ENCODE results near the gene RHOG. TPM values are rescaled to one million over a fixed set of nuclear protein-coding genes. Genes with fewer than 3 reads are reported as not detected.

Gene RHOG
- polyA plus RNA-seq, 1 experiment, result 40.3 TPM

DNA sequence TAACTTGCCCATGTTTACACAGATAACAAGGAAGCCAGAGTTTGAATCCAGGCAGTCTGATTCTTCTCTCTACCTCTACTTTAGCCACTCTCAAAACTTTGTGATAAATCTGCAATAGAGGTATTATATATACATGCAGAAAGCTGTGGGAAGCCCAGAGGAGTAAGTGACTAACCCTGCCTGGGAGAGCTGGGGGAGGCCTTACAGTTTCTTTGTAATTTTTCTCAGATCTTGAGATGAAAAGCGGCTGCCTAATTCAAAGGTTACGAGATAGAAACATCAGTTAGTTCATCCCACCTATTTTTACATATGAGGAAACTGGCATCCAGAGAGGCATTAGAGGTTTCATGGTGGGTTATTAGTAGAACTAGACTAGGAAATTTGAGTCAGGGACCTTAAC is 19.6 kb upstream of the RHOG start:
- no peak overlapping the region for H3K27ac ChIP-seq (ENCODE audit: low read depth, low read length)
- no peak for DNase-seq (ENCODE audit: low read depth, low spot score)
- CTCF ChIA-PET, result interaction anchor here (0.6 to 27.6 kb wide), 4 partner anchors 11 to 702 kb away, joined by 3 to 1559 read pairs (median 11); no protein-coding TSS in a partner anchor
- no peak overlapping the region for H3K4me3 ChIP-seq (ENCODE audit: low read depth, low read length)
- no peaks in the 10 kb centered on the region for H3K27me3 ChIP-seq (ENCODE audit: control insufficient read depth, insufficient read depth, low read length)
- TF ChIP-seq CTCF (IDR thresholded peaks at IDR 0.05; ENCODE audit: low read depth, low read length), result no peak
- POLR2A ChIA-PET, result no interaction called here
- H3K9me3 ChIP-seq (ENCODE audit: control insufficient read depth, insufficient read depth, low read length), result no peaks in the 10 kb centered on the region; the same call in 1 of the 2 replicates

GRCh38 chr11:3859373-3859881 is 18.7 kb upstream of the RHOG start:
- Histone ChIP-seq H3K4me3 (ENCODE audit: low read depth, low read length) (no peak overlapping the region), H3K27ac (ENCODE audit: low read depth, low read length) (no peak overlapping the region), H3K9me3 (ENCODE audit: control insufficient read depth, insufficient read depth, low read length) (no peaks in the 10 kb centered on the region; the same call in 1 of the 2 replicates), H3K27me3 (ENCODE audit: control insufficient read depth, insufficient read depth, low read length) (no peaks in the 10 kb centered on the region)
- DNase-seq (ENCODE audit: low read depth, low spot score), result no peak
- no peak for TF ChIP-seq CTCF (IDR thresholded peaks at IDR 0.05; ENCODE audit: low read depth, low read length)
- CTCF ChIA-PET, result interaction anchor here (1.4 to 27.6 kb wide), 3 partner anchors 10 to 214 kb away, joined by 8 to 1559 read pairs (median 14); no protein-coding TSS in a partner anchor
- POLR2A ChIA-PET, result no interaction called here

- Histone ChIP-seq H3K27me3 (ENCODE audit: control insufficient read depth, insufficient read depth, low read length) (no peaks in the 10 kb centered on the region), H3K4me3 (ENCODE audit: low read depth, low read length) (no peak overlapping the region), H3K27ac (ENCODE audit: low read depth, low read length) (no peak overlapping the region), H3K9me3 (ENCODE audit: control insufficient read depth, insufficient read depth, low read length) (no peaks in the 10 kb centered on the region; the same call in 1 of the 2 replicates)
- POLR2A ChIA-PET, result no interaction called here
- CTCF ChIA-PET, result interaction anchor here (1.0 to 27.6 kb wide), 3 partner anchors 8 to 215 kb away, joined by 10 to 1559 read pairs (median 12); no protein-coding TSS in a partner anchor
- no peak for DNase-seq (ENCODE audit: low read depth, low spot score)
- no peak for TF ChIP-seq CTCF (IDR thresholded peaks at IDR 0.05; ENCODE audit: low read depth, low read length)
Measured at GRCh38 chr11:3857628-3858027, 16.9 kb upstream of the RHOG start.

DNA sequence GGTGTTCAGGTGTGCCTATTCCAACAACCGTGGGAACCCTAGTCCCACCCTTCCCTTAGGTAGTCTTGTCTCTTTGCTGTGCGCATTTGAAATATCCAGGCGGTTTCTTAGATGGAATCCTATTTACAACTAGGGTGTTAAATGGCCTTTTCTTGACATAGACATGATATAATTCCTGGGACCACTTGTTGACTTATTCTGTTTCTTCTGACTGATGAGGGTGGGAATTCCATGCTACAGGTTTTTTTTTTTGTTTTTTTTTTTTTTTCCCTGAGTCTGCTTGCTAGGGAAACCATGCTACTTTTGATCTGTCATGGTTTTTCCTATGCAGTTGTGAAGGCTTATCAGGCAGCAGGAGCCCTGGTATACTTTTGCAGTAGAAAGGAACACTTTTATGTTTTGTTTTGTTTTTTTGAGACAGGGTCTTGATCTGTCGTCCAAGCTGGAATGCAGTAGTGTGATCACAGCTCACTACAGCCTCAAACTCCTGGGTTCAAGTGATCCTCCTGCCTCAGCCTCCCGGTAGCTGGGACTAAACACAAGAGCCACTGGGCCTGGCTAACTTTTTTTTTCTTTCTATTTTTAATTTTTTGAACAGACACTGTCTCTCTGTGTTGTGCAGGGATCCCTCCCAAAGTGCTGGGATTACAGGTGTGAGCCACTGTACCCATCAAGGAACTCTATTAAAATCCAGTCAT is 16.2 kb upstream of the RHOG start:
- CTCF ChIA-PET, result interaction anchor here (8.7 to 27.6 kb wide), 2 partner anchors 18 to 216 kb away, joined by 150 to 1559 read pairs; partner anchors contain the start of gene RHOG
- POLR2A ChIA-PET, result no interaction called here
- Histone ChIP-seq H3K9me3 (ENCODE audit: control insufficient read depth, insufficient read depth, low read length) (no peaks in the 10 kb centered on the region; the same call in 1 of the 2 replicates), H3K27me3 (ENCODE audit: control insufficient read depth, insufficient read depth, low read length) (no peaks in the 10 kb centered on the region), H3K27ac (ENCODE audit: low read depth, low read length) (no peak overlapping the region), H3K4me3 (ENCODE audit: low read depth, low read length) (peak overlapping the region; percentile 85)
- DNase-seq (ENCODE audit: low read depth, low spot score), result no peak
- TF ChIP-seq CTCF (IDR thresholded peaks at IDR 0.05; ENCODE audit: low read depth, low read length), result no peak
